Activated T-helper 9 cell treated with anti-CD3 and anti-CD28 coated beads, Interleukin-2, amount 50 U/mL, for 16 hours (primary cell): Measurements from ENCODE around the gene ITGAL.
"Not testable (repeated sequence)": the region's sequence is repeated elsewhere in the genome, so short reads cannot be mapped to it uniquely, and the experiment has no call there.

Source experiments
- DNase-seq: peaks from one replicate; pipeline ENCODE4 v3.0.0-alpha.2; 2020; ENCODE audit warnings: low read depth

ITGAL gene

GRCh38 chr16:30526137-30526822, 53.7 kb downstream of the ITGAL start, which contains the start of gene ZNF768:
TSS of gene ZNF768 (minus strand) at chr16:30526566. CDS start at chr16:30526413, 153 bp downstream.
- DNase-seq, result peak; percentile 32

- DNase-seq, result peak; percentile 91
Measured at GRCh38 chr16:30526823-30527634, 54.5 kb downstream of the ITGAL start.

- DNase-seq, result no peak
Measured at GRCh38 chr16:30527635-30528178, 55.2 kb downstream of the ITGAL start.

- no peak for DNase-seq
Measured at GRCh38 chr16:30528799-30529457, 56.4 kb downstream of the ITGAL start.

GRCh38 chr16:30530163-30531037, 57.9 kb downstream of the ITGAL start:
- DNase-seq, result no peak

GRCh38 chr16:30532285-30533145, 60.0 kb downstream of the ITGAL start:
- DNase-seq, result no peak

- no peak for DNase-seq
Measured at GRCh38 chr16:30533146-30533522, 60.6 kb downstream of the ITGAL start.

GRCh38 chr16:30533748-30534367, 61.3 kb downstream of the ITGAL start:
- DNase-seq, result no peak

GRCh38 chr16:30534368-30535105, 62.0 kb downstream of the ITGAL start, which contains the start of gene ZNF747:
TSS of gene ZNF747 (minus strand) at chr16:30534858. CDS start at chr16:30534679, 179 bp downstream.
- peak; percentile 87 for DNase-seq

GRCh38 chr16:30535106-30535776, 62.7 kb downstream of the ITGAL start:
- no peak for DNase-seq

GRCh38 chr16:30535777-30536190, 63.2 kb downstream of the ITGAL start:
- peak; percentile 59 for DNase-seq

- not testable (repeated sequence) for DNase-seq
Measured at GRCh38 chr16:30536391-30537024, 64.0 kb downstream of the ITGAL start.

GRCh38 chr16:30539000-30539964, 66.7 kb downstream of the ITGAL start:
- no peak for DNase-seq

- not testable (repeated sequence) for DNase-seq
Measured at GRCh38 chr16:30539986-30540526, 67.5 kb downstream of the ITGAL start.

GRCh38 chr16:30540916-30541464, 68.4 kb downstream of the ITGAL start:
- not testable (repeated sequence) for DNase-seq
